HG03565 (cell line): ENCODE measurements around the gene UGT2B10.

Source experiments
- ATAC-seq: cut with Tn5 transposase; IDR thresholded peaks from one replicate; pipeline ENCODE4 v1.9.1; 2021; ENCODE audit warnings: mild to moderate bottlenecking, moderate library complexity; ENCODE audit not compliant: unreplicated experiment

Gene UGT2B10

GRCh38 chr4:68869274-68869773, 53.5 kb downstream of the UGT2B10 start:
- ATAC-seq, result no peak

- no peak for ATAC-seq
Measured at GRCh38 chr4:68871809-68872642, 56.2 kb downstream of the UGT2B10 start.

GRCh38 chr4:68872643-68873502, 57.1 kb downstream of the UGT2B10 start:
- no peak for ATAC-seq

DNA sequence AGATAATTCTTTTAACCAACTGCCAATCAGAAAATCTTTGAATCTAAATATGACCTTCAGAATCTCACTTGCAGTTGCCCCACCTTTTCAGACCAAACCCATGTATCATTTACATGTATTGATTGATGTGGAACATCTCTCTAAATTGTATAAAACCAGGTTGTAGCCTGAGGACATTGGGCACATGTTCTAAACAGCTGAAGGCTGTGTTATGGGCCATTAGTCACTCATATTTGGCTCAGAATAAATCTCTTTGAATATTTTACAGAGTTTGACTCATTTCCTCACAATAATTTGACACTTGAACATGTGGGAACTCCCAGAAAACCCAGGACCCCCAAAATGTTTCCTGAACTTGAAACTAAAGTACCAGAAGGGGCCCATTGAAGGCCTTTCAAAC, 58.7 kb downstream of the UGT2B10 start:
- no peak for ATAC-seq

- ATAC-seq, result no peak
Measured at GRCh38 chr4:68877555-68877954, 61.8 kb downstream of the UGT2B10 start.

DNA sequence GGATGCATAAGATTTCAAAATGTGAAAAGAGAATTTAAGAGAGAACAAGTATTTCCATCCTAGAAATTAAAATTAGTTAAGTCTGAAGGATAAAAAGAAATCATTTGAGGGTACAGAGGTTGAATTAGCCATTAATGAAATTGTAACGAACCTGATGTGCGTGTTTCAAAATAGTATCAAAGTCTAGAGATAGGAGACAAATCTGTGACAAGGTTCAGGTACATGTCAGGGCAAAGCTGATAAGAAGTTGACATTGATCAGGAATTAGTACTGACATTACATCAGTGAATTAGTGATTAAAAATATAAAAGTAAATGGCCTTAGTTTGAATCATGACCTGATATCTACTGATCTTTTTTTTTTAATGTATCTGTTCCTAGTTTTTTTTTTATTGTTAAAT, 62.3 kb downstream of the UGT2B10 start:
- ATAC-seq, result no peak
